T follicular helper cell (primary cell): ENCODE measurements around the gene MGAT5.

Experiments used
- DNase-seq: peaks from one replicate; pipeline ENCODE4 v3.0.0-alpha.2; 2020; ENCODE audit warnings: low read depth

The MGAT5 gene

DNA sequence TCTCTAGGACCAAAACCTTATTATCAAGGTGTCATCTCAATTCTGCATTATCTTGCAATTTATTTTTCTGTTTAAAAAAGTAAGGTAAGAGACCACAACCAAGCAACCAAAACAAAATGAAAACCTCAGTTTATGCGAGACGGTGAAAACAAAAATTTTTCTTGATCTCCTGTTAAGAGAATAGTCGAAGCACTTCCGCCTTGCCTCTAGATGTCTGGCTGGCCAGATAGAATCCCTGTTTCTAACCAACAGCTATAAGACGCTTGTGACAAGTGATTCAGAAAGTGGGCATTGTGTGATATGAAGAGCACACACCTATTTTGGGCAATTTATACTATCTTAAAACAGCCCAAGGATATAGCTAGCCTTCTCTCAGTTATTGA lies 51.2 kb downstream of the MGAT5 start:
- DNase-seq, result no peak

DNA sequence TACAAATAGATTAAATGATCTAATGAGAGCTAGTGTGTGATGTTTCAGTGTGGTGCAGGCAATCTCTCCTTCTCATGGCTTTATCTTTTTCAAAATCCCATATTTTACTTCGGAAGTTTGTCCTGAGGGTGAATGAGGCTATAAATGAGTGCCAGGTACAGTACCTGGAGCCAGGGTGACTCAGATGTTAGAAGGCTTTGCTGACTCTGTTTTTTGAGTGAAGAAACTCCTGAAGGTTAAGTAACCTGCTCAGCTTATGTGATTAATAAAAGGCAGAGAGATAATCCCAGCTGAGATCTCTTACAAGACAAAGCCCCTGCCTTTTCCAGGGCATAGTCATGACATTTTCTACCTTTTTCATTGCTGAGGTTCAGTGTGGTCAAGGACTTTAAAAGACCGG lies 52.6 kb downstream of the MGAT5 start:
- DNase-seq, result no peak

DNA sequence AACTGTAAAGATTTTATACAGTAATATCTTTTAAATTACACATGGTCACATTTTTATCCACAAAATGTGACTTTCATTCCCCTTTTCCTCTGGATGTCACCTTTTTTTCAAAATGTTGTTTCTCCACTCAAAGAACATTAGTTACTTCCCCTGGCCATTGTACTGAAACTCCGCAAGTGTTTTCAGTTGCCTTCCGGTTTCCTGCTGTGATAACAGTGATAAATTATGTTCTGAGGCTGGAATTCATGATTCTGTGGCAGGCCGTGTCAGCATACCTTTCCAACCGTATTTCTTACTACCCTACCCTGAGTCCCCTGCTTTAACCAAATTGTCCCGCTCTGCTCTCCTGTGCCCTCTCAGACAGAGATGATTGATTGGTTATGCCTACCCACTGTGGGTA lies 53.5 kb downstream of the MGAT5 start:
- no peak for DNase-seq

DNA sequence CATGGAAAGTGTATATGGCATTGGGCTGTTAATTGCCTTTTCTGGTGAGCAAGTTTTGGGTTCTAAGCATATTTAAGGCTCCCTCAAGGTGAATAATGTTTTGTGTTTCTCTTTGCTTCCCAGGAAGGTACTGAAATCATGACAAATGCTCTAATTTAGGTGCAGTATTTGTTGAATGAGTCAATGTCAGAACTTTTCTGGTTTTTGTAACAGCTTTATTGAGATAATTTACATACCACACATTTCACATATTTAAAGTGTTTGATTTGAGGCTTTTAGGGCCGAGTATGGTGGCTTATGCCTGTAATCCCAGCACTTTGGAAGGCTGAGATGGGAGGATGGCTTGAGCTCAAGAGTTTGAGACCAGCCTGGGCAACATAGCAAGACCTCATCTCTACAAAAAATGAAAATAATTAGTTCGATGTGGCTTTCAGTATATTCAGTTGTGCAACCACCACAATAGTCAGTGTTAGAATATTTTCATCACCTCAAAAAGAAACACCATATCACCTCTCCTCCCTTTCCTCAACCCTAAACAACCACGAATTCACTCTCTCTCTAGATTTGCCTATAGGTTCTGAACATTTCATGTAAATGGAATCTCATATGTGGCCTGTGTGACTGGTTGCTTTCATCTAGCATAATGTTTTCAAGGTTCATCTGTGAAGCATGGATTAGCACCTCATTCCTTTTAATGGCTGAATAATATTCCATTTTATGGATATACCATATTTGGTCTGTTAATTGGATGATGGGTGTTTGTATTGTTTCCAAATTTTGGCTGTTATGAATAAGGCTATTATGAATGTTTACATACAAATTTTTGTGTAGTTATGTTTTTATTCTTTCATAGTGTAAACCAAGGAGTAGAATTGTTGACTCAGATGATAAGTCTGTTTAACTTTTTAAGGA lies 54.9 kb downstream of the MGAT5 start:
- DNase-seq, result no peak

DNA sequence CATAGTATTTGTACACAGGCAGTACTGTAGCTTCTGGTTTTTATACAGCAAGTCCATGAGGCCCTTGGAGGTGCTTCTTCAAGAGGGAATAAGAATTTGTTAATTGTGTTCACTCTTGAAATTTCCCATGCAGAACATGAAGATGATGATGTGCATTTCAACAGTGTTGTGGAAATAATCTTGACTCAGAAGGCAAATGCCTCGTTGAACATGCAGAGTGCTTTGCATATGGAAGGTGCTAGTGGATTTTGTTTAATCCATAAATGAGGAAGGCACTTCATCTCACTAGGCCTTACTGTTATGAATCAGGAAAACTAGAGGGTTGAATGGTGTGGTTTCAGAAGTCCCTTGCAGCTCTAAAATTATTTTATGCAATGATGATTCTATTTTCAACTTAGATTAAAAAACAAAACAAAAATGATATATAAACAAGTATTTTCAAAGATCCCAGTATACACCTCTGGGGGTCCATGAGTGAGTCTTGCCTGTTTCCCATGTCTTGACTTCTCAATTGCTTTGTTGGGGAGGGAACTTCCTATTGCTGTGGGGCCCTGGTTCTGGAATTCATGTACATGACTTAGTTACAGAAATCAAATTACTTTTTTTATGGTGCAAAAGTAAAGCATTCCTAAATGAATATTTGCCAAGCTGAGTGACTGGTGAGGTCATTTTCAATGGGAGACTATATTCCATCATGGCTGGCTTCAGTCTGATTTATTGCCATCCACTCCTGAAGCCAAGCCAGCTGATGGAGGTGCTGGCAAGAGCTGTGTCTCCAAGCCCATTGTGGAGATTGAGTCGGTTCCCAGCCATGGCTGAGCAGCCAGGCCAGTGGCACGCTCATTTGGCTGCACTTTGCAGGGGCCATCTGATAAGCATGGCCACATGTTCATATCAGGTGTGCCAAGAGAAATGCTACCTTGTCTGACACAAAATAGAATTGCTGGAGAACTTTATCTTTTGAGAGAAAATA lies 56.5 kb downstream of the MGAT5 start:
- no peak for DNase-seq

DNA sequence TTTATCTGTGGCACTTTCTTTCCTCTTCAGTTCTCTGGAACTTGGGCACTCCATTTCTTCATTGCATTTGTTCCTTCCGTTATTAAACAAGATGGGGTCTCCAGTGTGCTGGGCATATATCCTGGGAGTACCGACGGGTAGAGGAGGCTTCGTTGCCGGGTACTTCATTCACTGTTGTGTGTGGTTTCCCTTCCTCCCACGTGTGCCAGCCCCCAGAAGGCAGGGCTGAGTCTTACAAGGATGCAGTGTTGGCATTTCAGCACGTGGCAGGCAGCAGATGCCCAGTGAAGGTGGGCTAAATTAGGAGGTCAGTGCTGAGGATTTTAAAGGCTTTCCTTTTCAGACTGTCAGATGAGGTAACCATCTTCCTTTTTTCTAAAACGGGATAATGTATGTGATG lies 58.6 kb downstream of the MGAT5 start:
- no peak for DNase-seq

DNA sequence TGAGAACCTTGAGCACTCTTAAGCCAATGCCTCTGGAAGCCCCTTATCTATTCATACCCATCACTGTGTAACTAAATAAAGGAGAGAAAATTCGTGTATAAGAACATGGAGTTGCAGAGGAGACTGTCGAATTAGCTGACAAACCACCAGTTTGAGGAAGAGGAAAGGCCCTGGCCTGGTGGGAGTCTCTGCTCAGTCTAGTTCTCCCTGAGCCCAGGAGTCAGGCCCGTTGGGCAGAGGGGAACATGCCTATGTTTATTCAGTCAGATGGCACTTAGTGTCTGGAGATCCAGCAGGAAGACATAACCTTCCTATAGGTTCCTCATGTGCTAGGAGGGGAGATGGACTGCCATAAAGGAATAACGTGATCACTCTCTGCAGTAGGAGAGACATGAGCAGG lies 60.3 kb downstream of the MGAT5 start:
- DNase-seq, result no peak

DNA sequence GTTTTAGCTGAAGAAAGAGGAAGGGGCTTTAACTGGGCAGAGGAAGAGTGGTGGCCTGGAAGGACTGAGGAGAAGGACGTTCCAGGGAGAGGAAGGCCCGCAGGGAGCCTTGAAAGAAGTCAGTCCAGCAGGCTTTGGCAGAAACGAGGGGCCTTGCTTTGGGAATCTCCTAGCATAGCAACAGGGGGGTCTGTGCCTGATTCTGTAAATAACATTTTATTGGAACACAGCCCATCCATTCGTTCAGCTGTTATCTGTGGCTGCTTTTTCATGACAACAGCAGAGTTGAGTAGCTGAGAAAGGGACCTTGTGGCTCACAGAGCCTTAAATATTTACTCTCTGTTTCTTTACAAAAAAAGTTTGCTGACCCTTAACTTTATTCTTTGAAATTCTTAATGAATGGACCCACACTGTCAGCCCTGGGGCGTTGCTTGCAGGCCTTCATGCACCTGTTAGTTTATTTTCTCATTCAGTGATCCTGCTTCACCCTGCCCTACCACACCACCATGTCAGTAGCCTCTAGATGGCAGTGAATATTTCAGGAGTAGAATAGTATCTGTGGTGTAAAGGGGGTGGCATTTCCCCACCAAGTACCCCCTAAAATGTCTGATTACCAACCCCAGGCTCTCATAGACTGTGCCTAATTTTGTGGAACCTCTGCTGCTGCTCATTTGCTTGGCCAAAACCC lies 61.0 kb downstream of the MGAT5 start:
- DNase-seq, result no peak

DNA sequence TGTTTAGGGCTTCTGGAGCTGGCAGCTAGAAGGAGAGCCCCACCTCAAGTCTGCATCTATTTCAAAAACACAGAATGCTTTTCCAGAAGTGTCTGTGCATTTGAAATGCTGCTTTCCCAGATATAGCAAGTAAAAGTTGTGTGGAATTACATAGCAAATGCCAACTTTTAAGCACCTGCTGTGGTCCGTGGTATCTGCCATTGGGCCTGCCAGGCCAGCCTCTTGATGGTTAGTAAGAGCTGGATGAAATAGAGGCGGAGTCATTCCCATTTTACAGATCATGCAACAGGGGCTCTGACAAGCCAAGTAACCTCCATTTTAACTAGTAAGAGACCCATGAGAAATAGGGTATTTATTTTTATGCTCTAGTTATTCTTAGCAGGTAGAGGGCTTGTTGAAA lies 61.6 kb downstream of the MGAT5 start:
- DNase-seq, result no peak

DNA sequence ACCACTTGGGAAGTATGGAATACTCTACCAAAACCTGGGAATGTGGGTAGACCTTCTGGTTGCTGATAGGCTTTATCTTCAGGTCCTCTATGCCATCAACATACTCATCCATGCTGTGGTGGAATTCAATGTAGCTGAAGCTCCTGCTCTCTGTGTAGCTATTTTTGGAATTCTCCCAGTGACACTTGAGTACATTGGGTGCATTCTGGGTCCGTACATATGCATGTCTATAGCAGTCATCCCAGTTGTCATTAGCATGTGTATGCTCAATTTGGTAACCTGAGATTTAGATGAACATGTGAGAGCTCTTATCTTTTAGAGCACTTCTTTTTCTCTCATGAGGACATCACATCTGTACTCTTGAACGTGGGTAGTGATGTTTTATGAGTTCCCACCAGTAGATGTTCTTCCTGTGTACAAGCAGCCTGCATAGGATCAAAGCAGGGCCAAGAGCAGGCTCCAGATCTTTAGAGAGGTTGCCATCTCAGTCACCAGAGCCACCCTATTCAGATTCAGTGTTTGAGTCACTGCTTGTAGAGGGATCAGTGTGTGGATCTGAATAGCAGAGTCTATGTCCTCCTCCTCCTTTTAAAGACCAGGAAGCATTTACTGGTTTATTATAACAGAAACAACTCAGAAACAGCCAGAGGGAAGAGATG lies 65.9 kb downstream of the MGAT5 start:
- no peak for DNase-seq

DNA sequence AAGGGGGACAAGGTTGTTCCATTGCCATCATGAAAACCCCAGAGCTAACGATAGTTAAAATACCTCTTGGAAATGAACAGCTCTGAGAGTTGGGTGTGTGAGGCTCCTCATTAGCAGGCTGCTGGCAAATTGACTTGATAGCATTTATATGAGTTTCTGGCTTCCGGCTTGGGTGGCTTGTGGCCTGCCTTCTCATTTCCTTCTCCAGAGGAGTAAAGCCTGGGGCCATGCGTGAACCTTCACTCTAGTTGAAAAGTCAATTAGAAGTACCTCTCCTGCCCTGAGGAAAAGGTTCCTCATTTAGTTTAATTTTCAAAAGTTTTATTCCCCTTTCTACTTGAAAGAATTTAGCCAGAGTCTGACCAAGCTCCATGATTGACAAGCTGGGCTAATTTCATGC lies 67.1 kb downstream of the MGAT5 start:
- DNase-seq, result no peak

DNA sequence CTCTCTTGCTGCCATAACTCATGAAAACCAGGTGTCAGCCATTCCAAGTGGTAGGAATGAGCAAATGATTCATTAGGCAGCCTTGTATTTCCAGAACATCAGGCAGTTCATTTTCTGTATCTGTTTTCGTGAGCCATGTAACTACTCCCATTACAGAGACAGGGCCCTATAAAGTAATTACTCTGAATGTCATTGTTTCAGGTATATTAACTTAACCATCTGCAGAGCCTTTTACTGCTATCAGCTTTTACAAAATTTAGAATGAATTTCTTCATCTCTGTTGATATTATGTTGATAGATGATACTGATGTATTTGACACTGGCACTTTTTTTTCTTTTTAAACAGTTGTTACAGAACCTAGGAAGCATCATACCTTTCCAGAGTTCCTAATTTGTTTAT lies 69.9 kb downstream of the MGAT5 start:
- DNase-seq, result no peak

DNA sequence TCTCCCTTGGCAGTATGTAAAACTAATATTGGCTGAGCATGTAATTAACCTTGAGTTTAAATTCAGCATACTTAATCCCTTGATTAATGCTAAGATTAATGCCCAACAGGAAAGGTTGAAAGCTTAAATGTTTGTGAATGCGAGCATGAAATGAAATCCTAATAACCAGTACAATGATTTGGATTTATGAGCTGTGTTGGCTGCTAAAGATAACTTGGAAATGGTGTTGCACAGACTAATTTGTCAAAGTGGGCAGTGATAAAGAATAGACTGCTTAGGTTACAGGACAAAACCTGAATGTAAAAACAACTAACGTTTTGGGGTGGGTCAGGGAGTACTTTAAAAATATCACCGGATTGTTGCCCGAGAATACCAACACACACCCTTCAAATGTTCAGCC lies 70.6 kb downstream of the MGAT5 start:
- DNase-seq, result no peak

DNA sequence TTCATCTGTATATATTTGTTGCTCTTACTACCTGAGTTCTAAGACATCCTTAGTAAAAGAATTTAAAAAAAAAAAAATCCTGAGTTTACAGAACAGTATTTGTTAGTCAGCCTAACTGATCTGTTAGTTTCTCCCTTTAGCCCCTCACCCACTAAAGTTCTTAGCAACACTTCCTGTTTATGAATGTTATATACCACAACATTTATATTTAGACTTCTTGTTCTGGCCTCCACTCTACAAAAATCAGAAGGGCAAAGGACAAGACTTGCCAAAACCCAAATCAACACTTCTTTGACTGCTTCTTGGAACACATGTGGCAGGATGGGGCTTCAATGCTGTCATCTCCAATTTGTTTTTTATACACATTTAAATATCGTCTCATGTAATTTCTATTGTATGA lies 71.1 kb downstream of the MGAT5 start:
- DNase-seq, result no peak

DNA sequence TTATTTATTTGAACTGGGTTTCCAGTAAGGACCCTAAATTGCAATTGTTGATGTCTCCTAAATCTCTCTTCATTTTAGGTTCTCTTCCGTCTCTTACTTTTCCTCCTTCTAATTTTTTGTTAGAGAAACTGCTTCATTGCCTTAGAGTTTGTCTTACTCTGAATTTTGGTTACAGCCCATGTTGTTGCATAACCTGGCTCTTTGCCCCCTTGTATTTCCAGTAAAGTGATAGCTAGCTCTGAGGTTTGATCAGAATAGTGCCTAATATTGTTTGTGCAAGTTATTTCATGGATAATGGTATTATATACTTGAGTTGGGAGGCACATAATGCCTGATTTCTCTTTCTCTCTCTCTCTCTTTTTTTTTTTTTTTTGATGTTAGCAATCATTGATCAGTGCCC lies 71.8 kb downstream of the MGAT5 start:
- no peak for DNase-seq

DNA sequence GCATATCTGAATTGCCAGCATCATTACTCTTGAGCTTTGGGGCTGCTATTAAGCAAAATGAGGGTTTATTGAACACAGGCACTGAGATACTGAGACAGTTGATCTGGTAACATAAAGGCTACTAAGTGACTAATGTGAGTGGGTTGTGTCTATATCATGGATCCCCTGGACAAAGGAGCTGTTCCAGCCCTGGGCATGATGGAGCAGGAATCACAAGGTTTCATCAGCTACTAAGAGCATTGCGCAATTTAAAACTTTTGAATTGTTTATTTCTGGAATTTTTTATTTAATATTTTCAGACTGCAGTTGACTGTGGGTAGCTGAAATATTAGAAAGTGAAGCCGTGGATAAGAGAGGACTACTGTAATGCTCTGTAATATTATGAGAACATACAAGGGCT lies 73.5 kb downstream of the MGAT5 start:
- DNase-seq, result no peak

DNA sequence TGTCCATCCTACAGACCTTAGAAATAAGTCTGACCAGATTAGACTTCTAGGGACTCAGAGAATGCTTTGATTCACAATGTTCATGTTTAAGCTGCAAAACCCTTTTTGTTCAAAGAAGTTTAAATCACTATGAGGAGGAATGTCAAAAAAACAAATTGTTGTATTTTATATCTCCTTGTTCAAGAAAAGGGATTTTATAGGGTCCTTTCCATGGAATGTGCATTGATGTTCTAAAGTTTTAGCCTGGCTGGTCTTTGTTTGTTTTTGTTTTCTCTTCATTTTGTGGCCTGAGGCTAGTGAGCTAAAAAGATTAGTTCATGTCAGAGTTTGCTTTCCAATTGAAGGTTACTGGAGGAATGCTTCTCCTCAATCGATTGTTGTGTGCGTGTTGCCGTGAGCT lies 77.2 kb downstream of the MGAT5 start:
- no peak for DNase-seq

DNA sequence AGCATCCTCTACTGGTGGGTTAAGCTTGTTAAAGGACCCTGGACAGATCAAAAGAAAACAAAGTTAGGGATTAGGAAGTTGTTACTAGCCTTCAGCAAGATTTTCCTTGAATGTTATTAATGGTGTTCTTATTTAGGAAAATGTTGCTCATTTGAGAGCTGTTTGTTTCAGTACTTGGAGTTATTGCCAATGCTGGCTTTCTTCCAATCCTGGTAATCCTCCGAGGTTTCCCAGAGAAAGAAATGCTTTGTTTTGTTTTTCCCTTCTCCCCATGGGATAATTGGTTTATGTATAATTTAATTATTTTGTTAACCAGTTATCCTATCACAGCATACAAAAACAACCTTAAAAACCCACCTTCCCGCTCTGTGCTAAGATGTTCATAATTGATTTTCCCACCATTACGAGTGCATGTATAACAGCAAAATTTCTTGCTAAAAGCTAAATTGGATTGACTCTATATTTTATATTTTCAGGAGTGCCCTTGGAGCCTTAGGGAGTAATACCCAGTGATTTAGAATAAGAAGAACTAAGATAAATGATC lies 79.8 kb downstream of the MGAT5 start:
- DNase-seq, result no peak

DNA sequence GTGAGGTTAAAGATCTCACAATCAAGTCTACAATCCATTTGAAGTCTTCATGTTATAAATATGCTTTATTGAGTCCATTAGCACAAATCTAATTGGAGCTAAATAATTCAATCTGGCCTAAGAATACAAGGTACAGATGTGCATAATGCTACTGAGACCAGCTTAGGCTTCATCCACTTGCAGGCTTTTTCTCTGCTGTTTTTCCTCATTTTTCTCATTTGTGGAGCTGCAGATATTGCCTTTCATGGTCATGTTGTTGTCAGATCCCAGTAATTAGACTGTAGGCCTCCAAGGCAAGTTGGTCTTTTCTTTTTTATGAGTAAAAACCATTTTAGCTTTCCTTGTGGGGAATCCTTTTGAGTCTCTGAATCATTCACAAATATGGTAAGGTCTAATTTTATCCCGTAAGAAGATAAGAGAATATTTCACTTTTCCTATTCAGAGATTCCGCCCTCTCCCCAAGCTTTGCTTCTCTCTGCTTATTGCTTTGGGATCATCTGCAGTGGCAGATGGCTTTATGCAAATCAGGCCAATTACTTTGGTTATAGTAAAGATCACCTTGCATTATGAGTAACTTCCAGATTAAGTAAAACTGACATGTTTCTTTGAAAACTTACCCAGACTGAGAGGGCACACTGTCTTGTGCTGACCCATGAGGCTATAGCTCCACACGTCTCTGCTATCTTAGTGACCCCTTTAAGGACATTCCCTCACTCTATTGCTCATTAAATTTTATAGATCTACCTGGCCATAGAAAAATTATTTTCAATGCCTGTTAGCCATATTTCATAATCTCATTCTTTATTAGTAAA lies 80.9 kb downstream of the MGAT5 start:
- DNase-seq, result no peak

DNA sequence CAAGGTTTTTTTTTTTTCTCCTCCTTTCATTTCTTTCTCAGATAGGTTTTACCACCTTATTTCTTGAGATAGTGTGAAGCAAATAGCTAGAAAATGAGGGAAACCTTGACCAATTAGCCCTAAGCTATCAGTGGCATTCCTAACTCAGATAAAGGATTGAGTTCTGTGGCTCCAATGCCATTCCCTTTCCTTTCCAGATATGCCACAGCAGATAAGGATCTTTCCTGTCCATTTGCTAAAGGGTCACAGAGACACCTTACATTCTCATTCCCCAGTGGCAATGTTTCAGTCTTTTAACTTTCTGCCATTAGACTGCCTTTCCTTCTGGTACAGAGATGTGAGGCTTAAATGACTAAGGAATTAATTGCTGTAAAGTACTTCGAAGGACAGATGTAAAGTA lies 81.7 kb downstream of the MGAT5 start:
- DNase-seq, result no peak

DNA sequence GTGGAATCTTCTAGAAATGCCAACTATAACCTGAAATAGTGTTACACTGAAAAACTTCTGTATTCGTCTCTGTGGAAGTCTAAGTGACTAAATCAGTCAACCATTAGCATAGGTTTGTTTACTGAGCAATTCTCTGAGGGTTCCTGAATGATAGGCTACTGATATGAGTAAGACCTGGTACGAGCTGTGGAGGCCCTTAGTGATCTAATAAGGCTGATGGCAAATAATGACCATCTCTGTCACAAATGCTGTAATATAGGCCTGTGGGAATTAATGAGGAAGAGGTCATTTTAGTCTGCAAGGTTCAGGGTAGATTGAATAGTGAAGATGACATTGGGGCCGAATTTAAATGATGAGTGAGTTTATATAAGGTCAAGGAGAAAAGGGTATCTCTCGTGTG lies 82.5 kb downstream of the MGAT5 start:
- no peak for DNase-seq
